ENCODE measurements around the gene CHRM2.

The CHRM2 gene

DNA sequence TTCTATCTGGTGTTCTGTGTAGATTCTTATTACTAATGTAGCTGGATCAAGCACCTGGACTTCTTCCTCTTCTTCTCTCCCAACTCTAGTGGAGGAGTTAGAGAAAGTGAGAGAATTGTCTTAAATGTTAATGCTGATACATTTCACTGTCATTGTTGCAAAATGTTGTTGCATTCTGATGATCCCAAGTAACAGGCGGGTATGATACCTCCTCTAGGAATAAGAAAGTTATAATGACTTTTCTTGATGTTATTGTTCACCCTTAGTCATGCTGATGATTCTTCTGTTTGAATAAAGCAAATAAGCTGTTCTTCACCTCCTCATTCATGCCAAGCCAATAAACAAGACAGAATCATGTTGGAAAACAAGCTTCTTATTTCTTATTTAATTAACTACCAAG lies 9.1 kb downstream of the CHRM2 start:
- Mint-ChIP-seq H3K4me3 (no peak overlapping the region), H3K27ac (no peak overlapping the region), H3K27me3 (peaks cover 3% of the 10 kb centered on the region), H3K36me3 (ENCODE audit: low read depth) (no peaks in the 10 kb centered on the region), H3K4me1 (ENCODE audit: low read depth) (no peaks in the 10 kb centered on the region), H3K9me3 (no peaks in the 10 kb centered on the region)
- intact Hi-C loops (cut with micrococcal nuclease) = no loop called here

DNA sequence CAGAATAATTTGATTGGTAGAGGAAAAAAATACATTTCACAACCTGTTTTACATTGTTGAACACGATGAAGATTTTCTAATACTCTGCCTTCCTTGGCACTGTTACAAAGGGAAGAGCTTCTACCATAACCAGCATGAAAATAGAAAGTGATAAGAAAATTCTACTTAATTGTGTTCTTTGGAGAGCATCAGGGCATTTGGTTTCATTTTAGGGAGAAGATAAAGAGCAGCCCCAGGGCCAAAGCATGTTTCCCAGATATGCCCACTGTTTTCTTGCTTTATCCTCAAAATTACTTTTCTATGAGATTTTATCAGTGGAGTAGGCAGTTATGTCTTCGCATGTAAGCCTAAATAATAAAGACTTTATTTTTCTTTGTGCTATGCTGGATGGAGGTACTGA lies 9.5 kb downstream of the CHRM2 start:
- no peaks in the 10 kb centered on the region for H3K36me3 Mint-ChIP-seq (ENCODE audit: low read depth)
- intact Hi-C loops (cut with micrococcal nuclease) = no loop called here
- H3K9me3 Mint-ChIP-seq = no peaks in the 10 kb centered on the region
- no peak overlapping the region for H3K4me3 Mint-ChIP-seq
- H3K27me3 Mint-ChIP-seq = peaks cover 2% of the 10 kb centered on the region
- H3K4me1 Mint-ChIP-seq (ENCODE audit: low read depth) = no peaks in the 10 kb centered on the region
- no peak overlapping the region for H3K27ac Mint-ChIP-seq

DNA sequence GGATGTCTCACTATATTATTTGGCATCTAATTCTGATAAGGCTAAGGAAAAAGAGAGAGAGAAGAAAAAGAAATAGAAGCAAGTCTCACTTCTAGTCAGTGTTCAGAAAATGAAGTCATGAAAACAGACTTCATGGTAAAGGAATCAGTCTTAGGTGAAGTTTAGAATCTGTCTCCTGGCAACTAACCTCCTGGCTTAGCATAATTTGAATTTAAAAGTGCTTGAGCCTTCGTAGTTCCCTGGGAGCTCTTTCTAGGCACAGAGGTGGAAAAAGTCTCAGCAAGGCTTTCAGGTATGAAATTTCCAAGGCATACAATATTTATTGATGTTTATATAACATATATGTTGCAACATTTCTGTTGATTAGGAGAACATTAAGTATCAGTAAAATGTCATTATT lies 10.4 kb downstream of the CHRM2 start:
- Mint-ChIP-seq H3K4me1 (ENCODE audit: low read depth) (no peaks in the 10 kb centered on the region), H3K9me3 (no peaks in the 10 kb centered on the region), H3K27me3 (peaks cover 2% of the 10 kb centered on the region), H3K4me3 (no peak overlapping the region), H3K27ac (no peak overlapping the region), H3K36me3 (ENCODE audit: low read depth) (no peaks in the 10 kb centered on the region)
- intact Hi-C loops (cut with micrococcal nuclease) = no loop called here

DNA sequence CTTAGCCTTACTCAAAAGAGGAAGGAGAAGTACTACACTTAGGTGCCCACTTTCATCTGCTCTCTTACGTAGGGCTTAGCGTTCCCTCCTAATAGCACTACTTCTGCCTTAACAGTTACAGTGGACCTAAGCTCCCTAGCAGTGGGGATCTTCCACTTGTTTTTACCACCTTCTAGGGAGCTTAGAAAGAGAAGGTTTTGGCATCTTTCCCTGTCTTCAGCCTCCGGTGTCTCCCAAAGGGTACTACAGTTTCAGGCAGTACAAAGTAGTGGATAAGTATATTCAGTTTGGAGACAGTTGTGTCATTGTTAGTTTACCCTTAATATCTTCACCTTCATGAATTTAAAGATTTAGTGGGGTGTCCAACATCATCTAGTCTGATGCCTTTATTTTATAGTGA lies 14.6 kb downstream of the CHRM2 start:
- Mint-ChIP-seq H3K27ac (no peak overlapping the region), H3K27me3 (no peaks in the 10 kb centered on the region), H3K9me3 (no peaks in the 10 kb centered on the region), H3K36me3 (ENCODE audit: low read depth) (no peaks in the 10 kb centered on the region), H3K4me3 (no peak overlapping the region), H3K4me1 (ENCODE audit: low read depth) (no peaks in the 10 kb centered on the region)
- intact Hi-C loops (cut with micrococcal nuclease) = no loop called here

DNA sequence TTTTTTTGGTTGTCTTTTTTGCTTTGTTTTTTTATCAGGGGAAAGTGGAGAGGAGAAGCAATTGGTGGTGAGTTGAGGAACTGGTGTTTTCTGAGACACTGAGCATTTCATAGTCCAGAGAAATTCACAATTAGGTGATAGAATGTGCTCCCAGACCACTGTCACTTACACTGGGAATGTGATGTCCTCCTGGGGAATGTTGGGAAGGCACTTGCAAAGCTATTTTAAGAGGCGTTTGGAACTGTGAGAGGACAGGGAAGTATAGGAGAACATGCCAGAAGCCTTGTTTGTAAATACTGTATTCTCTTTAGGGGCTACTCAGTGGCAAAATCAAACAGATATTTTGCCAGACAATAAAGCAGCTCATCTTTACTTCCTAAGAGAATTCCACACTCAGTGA lies 16.0 kb downstream of the CHRM2 start:
- Mint-ChIP-seq H3K36me3 (ENCODE audit: low read depth) (no peaks in the 10 kb centered on the region), H3K27me3 (no peaks in the 10 kb centered on the region), H3K4me1 (ENCODE audit: low read depth) (no peaks in the 10 kb centered on the region), H3K27ac (no peak overlapping the region), H3K4me3 (no peak overlapping the region), H3K9me3 (no peaks in the 10 kb centered on the region)
- intact Hi-C loops (cut with micrococcal nuclease) = no loop called here

DNA sequence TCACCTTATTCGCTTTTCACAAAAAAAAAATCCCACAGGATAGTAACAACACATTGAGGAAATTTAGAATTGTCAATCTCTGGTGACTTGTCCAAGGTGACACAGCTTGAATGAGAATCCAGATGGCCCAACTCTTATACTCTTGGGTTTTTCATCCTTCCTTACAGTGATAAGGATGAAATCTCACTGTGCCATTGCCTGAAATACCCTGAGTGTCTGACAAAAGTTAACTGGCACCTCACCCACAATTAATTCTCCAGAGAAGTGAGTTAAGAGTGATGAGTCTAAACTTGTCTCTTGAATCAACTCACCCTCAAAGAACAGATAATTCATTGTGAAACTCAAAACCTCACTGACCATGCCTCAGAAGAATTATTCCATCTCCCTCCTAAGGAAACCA lies 18.9 kb downstream of the CHRM2 start:
- no peaks in the 10 kb centered on the region for H3K36me3 Mint-ChIP-seq (ENCODE audit: low read depth)
- intact Hi-C loops (cut with micrococcal nuclease) = no loop called here
- no peaks in the 10 kb centered on the region for H3K4me1 Mint-ChIP-seq (ENCODE audit: low read depth)
- H3K9me3 Mint-ChIP-seq = no peaks in the 10 kb centered on the region
- no peak overlapping the region for H3K27ac Mint-ChIP-seq
- H3K27me3 Mint-ChIP-seq = no peaks in the 10 kb centered on the region
- no peak overlapping the region for H3K4me3 Mint-ChIP-seq

DNA sequence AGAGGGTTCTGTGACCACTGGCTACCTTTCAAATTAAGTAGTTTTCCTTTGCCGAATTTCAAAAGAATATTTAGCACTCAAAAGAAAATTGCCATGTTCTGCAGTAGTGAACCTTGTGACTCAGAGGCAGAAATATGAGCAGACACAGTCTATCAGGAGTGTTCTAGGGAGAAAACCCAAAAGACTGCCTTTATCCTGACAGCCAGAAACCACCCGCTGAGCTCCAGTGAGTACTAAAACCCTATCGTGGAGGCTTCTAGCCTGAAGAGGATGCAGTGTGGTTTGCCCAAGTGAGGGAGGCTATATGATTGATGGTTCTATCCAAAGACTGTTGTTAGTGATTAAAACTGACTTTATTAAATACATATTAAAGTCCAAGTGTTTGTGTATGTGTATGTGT lies 21.9 kb downstream of the CHRM2 start:
- H3K27me3 Mint-ChIP-seq = no peaks in the 10 kb centered on the region
- peaks cover 17% of the 10 kb centered on the region for H3K9me3 Mint-ChIP-seq
- intact Hi-C loops (cut with micrococcal nuclease) = no loop called here
- no peaks in the 10 kb centered on the region for H3K4me1 Mint-ChIP-seq (ENCODE audit: low read depth)
- no peak overlapping the region for H3K27ac Mint-ChIP-seq
- no peaks in the 10 kb centered on the region for H3K36me3 Mint-ChIP-seq (ENCODE audit: low read depth)
- H3K4me3 Mint-ChIP-seq = no peak overlapping the region

DNA sequence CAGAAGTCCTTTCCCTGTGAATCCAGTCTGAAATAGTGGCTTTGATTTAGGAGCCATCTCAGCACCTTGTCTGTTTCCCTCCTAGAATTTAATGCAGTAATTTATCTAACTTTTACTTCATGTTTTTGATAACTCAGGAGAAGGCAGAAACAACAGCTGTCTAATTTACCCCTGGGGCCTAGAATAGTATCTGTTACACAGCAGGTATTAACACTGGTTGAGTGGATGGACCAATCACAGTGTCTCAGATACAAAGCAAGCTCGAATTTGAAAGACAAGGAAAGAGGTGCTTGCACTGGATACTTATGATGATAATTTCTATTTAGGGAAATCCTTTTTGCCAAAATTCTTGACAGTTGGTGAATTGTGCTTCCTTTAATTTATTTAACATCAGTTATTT lies 23.4 kb downstream of the CHRM2 start:
- Mint-ChIP-seq H3K27ac (no peak overlapping the region), H3K36me3 (ENCODE audit: low read depth) (no peaks in the 10 kb centered on the region), H3K4me1 (ENCODE audit: low read depth) (no peaks in the 10 kb centered on the region), H3K27me3 (no peaks in the 10 kb centered on the region), H3K9me3 (peaks cover 17% of the 10 kb centered on the region), H3K4me3 (no peak overlapping the region)
- intact Hi-C loops (cut with micrococcal nuclease) = no loop called here

DNA sequence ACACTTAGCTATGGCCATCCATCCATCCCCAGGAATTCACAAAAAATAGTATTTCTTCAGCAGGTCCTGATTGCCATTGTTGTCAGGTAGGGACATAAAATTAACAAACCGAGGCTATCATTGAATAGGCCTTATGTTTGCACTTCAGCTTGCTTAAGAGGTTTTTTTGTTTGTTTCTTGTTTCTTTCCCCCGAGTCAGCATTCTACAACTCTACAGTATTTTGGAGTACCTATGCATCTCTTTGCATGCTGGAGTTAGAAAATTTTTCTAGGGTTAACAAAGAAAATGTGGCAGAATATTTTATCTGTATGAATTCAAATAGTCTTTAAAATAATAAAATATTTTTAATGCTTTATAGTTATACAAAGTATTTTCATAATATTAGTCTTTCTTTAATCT lies 26.3 kb downstream of the CHRM2 start:
- no peak overlapping the region for H3K27ac Mint-ChIP-seq
- H3K4me1 Mint-ChIP-seq (ENCODE audit: low read depth) = no peaks in the 10 kb centered on the region
- intact Hi-C loops (cut with micrococcal nuclease) = no loop called here
- no peaks in the 10 kb centered on the region for H3K27me3 Mint-ChIP-seq
- no peaks in the 10 kb centered on the region for H3K36me3 Mint-ChIP-seq (ENCODE audit: low read depth)
- no peak overlapping the region for H3K4me3 Mint-ChIP-seq
- peaks cover 17% of the 10 kb centered on the region for H3K9me3 Mint-ChIP-seq

DNA sequence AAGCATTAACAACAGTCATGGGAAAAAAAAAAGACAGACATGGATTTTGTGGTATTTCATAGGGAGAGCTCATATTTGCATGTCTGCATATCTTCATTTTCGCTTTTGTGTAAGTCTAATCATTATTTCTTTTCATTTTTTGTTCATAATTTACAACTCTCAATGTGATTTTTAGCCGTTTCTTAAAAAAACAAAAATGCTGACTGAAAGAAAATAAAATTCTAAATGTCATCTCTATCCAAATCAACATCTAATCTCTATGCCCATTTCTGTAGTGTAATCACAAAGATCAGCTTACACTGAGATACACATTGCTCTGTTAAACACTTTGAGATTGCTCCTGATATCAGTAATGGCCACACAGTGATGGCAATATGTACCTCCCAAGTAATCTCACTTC lies 29.2 kb downstream of the CHRM2 start:
- H3K4me3 Mint-ChIP-seq = no peak overlapping the region
- intact Hi-C loops (cut with micrococcal nuclease) = no loop called here
- no peaks in the 10 kb centered on the region for H3K36me3 Mint-ChIP-seq (ENCODE audit: low read depth)
- H3K9me3 Mint-ChIP-seq = peaks cover 16% of the 10 kb centered on the region
- no peak overlapping the region for H3K27ac Mint-ChIP-seq
- no peaks in the 10 kb centered on the region for H3K27me3 Mint-ChIP-seq
- no peaks in the 10 kb centered on the region for H3K4me1 Mint-ChIP-seq (ENCODE audit: low read depth)

DNA sequence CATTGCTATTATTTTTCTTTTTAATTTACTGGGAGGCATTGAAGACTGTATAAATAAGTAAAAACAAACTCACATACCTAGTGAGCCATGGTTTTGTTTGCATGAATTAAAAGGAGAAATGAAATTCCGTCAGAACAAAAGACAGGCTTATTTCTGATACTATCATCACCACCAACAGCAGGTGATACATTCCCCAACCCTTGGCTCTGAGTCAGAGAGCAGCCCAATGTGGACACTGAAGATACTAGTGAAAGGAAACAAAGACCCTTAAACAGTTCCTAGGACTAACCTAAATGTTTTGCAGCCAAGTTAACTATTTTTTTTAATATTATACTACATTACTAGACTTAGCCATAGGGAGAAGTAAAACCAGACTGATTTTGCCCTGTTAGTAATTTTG lies 31.6 kb downstream of the CHRM2 start:
- Mint-ChIP-seq H3K4me3 (no peak overlapping the region), H3K4me1 (ENCODE audit: low read depth) (no peaks in the 10 kb centered on the region), H3K27ac (no peak overlapping the region), H3K36me3 (ENCODE audit: low read depth) (no peaks in the 10 kb centered on the region), H3K27me3 (no peaks in the 10 kb centered on the region), H3K9me3 (no peaks in the 10 kb centered on the region)
- intact Hi-C loops (cut with micrococcal nuclease) = no loop called here

DNA sequence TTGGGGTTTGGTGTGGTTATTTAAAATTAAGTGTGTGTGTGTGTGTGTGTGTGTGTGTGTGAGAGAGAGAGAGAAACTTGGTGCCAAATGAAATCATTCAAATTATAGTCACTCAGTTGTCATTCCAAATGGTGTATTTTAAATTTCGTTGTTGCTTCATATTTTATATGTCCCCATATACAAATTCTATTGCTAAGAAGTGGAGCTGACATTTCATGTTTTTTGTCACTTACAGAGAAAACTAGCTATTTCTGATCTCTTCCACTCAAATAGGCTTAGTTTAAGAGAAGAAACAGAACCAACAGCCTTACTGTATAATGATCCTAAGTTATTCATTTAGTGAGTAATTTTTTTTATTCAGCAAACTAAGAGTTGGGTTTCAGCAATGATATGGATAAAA lies 42.3 kb downstream of the CHRM2 start:
- intact Hi-C loops (cut with micrococcal nuclease) = no loop called here
- no peaks in the 10 kb centered on the region for H3K9me3 Mint-ChIP-seq

DNA sequence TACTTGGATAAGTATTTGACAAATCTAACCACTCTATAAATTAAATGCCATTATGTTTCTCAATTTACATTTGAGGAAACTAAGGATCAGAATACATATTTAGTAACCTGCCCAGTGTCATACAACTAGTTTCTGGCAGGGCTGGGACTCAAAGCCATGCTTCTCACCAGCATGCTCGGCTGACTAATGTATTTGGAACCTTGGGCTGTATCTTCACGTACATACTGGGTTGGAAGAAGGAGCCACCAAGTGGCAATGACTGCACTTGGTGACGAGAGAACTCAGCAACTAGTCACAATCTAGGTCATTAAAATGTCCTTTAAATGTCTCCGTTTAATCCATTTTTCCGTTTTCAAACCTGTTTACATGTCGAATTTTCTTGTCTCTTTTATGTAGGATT lies 42.9 kb downstream of the CHRM2 start:
- Mint-ChIP-seq H3K9me3 (no peaks in the 10 kb centered on the region), H3K4me1 (ENCODE audit: low read depth) (no peaks in the 10 kb centered on the region), H3K4me3 (no peak overlapping the region), H3K27ac (no peak overlapping the region), H3K27me3 (no peaks in the 10 kb centered on the region), H3K36me3 (ENCODE audit: low read depth) (no peaks in the 10 kb centered on the region)
- intact Hi-C loops (cut with micrococcal nuclease) = no loop called here

More for the DNA sequence above, 42.3 kb downstream of the CHRM2 start:
- no peaks in the 10 kb centered on the region for H3K4me1 Mint-ChIP-seq (ENCODE audit: low read depth)
- H3K4me3 Mint-ChIP-seq = no peak overlapping the region
- no peak overlapping the region for H3K27ac Mint-ChIP-seq
- no peaks in the 10 kb centered on the region for H3K27me3 Mint-ChIP-seq
- no peaks in the 10 kb centered on the region for H3K36me3 Mint-ChIP-seq (ENCODE audit: low read depth)

DNA sequence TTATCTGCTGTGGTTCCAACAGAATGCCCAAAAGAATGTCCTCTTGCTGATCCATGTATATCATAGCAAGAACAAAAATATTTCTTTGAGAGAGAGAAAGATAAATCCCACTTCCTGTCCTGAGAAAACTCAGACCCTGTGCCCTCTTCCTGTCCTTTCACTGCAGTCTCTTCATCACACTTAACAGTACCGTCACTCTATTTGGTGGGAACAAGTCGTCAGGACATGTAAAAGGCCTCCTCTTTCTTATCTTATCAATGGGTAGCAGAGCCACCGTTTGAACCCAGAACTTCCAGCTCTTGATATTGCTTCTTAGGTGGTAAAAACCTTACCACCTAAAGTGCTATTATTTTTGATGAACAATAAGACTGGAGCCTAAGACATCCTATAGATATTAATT lies 43.9 kb downstream of the CHRM2 start:
- intact Hi-C loops (cut with micrococcal nuclease) = no loop called here
- no peak overlapping the region for H3K27ac Mint-ChIP-seq
- no peaks in the 10 kb centered on the region for H3K36me3 Mint-ChIP-seq (ENCODE audit: low read depth)
- no peaks in the 10 kb centered on the region for H3K4me1 Mint-ChIP-seq (ENCODE audit: low read depth)
- H3K9me3 Mint-ChIP-seq = no peaks in the 10 kb centered on the region
- no peak overlapping the region for H3K4me3 Mint-ChIP-seq
- no peaks in the 10 kb centered on the region for H3K27me3 Mint-ChIP-seq

DNA sequence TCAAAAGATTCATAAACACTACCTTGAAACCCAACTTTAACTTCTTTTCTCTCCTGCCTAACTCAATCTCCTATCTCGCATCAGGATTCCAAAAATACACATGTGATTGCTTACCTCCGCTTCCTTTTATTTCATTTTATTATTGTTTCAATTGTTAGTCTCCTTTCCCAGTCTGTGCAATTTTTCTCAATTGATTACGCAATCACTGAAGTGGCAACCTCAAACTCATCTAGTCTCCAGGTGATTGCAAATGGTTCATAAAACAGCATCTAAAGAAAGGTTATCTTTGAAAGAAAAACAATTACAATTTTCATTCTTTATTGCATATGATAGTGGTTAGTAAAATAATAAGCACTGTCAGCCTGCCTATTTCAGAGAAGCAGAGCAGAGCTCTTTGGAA lies 45.6 kb downstream of the CHRM2 start:
- H3K4me1 Mint-ChIP-seq (ENCODE audit: low read depth) = no peaks in the 10 kb centered on the region
- intact Hi-C loops (cut with micrococcal nuclease) = no loop called here

DNA sequence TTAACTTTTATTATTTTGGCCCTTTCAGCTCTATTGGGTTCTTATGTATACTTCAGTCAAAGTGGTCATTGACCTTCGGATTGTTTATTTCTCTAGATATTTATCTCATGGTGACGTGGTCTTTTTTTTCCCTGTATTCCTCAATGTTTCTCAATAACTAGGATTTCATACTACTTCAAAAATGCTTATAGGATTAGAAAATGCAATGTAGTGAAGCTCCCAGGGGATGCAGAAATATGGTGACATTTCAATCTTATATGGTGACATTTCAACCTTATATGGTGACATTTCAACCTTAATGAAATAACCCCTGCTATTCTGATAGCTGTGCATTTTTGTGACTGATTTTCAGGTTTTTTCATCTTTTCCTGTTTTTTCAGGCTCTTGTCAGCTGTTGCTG lies 51.4 kb downstream of the CHRM2 start:
- Mint-ChIP-seq H3K27ac (no peak overlapping the region), H3K9me3 (no peaks in the 10 kb centered on the region), H3K4me1 (ENCODE audit: low read depth) (no peaks in the 10 kb centered on the region), H3K4me3 (no peak overlapping the region), H3K36me3 (ENCODE audit: low read depth) (no peaks in the 10 kb centered on the region), H3K27me3 (no peaks in the 10 kb centered on the region)
- intact Hi-C loops (cut with micrococcal nuclease) = no loop called here

More for the DNA sequence above, 45.6 kb downstream of the CHRM2 start:
- no peak overlapping the region for H3K27ac Mint-ChIP-seq
- H3K4me3 Mint-ChIP-seq = no peak overlapping the region
- no peaks in the 10 kb centered on the region for H3K9me3 Mint-ChIP-seq
- H3K27me3 Mint-ChIP-seq = no peaks in the 10 kb centered on the region
- H3K36me3 Mint-ChIP-seq (ENCODE audit: low read depth) = no peaks in the 10 kb centered on the region
